ENCODE results near the gene ADAM12. TPM values are rescaled to one million over a fixed set of nuclear protein-coding genes. Genes with fewer than 3 reads are reported as not detected.

ADAM12 gene
- total RNA-seq, 4 donors from 2014 or later = 0.26 to 1.6 (median 0.47) TPM; not detected in 1

GRCh38 chr10:126017961-126018560, 370.2 kb downstream of the ADAM12 start:
- no peak overlapping the region for H3K4me3 ChIP-seq (ENCODE audit: low read depth, poor library complexity, severe bottlenecking)
- 88 to 90% methylated on average over 2 of the region's 2 CpGs for WGBS, 2 donors
- no peak for DNase-seq (ENCODE audit: low spot score in 2 of 2)
- intact Hi-C loops (cut with DNase I; ENCODE audit: low total_unique reads) = no loop called here
- no peak for TF ChIP-seq CTCF (IDR thresholded peaks at IDR 0.05)
- TF ChIP-seq POLR2A (IDR thresholded peaks at IDR 0.05) = no peak

- TF ChIP-seq CTCF (IDR thresholded peaks at IDR 0.05) (no peak), POLR2A (IDR thresholded peaks at IDR 0.05) (no peak)
- 97 to 98% methylated on average over 3 of the region's 3 CpGs for WGBS, 2 donors
- intact Hi-C loops (cut with DNase I; ENCODE audit: low total_unique reads) = no loop called here
- no peak overlapping the region for H3K4me3 ChIP-seq (ENCODE audit: low read depth, poor library complexity, severe bottlenecking)
- DNase-seq (ENCODE audit: low spot score in 2 of 2) = no peak
Observed at GRCh38 chr10:126016882-126017281, 371.4 kb downstream of the ADAM12 start.

DNA sequence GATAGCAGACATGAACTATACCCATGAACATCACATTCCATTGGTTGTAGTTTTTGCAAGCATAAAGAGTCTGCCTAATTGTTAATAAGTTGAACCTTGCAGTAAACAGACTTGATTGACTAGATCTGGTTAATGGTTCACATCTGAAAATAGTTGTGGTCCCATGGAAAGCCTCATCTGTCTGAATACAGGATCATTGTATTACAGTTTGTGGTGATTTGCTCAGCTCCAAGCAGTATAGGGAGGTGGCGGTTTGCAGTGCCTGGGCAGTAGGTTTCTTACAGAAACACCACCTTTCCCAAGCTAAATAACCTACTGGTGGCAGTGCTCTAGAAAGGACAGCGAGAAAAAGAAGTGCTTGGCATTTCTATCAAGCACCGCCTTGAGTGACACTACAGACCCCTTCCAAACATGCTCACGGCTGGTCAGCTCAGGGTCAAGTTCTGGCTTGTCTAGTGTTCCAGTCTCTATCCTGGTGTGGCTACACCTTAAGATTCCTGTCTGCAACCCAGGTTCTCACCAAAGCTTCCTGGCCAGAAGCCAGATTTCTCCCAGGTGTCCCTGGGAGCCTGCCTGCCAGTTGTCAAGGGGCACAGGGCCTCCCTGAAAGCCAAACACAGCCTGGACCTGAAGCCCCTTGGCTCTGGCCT, 372.0 kb downstream of the ADAM12 start:
- H3K4me3 ChIP-seq (ENCODE audit: low read depth, poor library complexity, severe bottlenecking) = no peak overlapping the region
- DNase-seq (ENCODE audit: low spot score in 2 of 2) = no peak
- WGBS, 2 donors = 87 to 95% methylated on average over 4 of the region's 4 CpGs
- intact Hi-C loops (cut with DNase I; ENCODE audit: low total_unique reads) = no loop called here
- TF ChIP-seq CTCF (IDR thresholded peaks at IDR 0.05) (no peak), POLR2A (IDR thresholded peaks at IDR 0.05) (no peak)

GRCh38 chr10:126015413-126015812, 372.9 kb downstream of the ADAM12 start:
- WGBS, 2 donors = 79 to 90% methylated on average over 3 of the region's 3 CpGs

DNA sequence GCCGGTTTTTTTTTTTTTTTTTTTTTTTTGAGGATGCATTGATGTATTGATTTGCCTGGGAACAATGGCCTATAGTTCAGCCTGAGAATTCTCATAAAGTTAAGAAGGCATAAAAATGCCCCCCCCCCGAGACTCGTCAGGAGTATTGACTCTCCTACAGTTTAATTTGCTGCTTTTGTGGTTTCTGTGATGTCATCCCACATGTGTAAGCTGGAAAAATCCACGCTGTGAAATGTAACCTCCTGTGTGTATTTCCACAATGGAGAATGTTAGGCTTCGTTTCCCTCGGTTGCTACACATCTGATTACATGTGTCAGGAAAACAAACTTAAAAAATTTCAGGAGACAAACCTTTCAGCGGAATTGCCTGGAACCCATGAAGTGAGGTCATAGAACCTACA, 374.0 kb downstream of the ADAM12 start:
- TF ChIP-seq POLR2A (IDR thresholded peaks at IDR 0.05) (no peak), CTCF (IDR thresholded peaks at IDR 0.05) (no peak)
- intact Hi-C loops (cut with DNase I; ENCODE audit: low total_unique reads) = no loop called here
- no peak overlapping the region for H3K4me3 ChIP-seq (ENCODE audit: low read depth, poor library complexity, severe bottlenecking)
- 79 to 82% methylated on average over 7 of the region's 7 CpGs for WGBS, 2 donors
- DNase-seq (ENCODE audit: low spot score in 2 of 2) = no peak

More at GRCh38 chr10:126015413-126015812, 372.9 kb downstream of the ADAM12 start:
- no peak for DNase-seq (ENCODE audit: low spot score in 2 of 2)
- TF ChIP-seq POLR2A (IDR thresholded peaks at IDR 0.05) (no peak), CTCF (IDR thresholded peaks at IDR 0.05) (no peak)
- H3K4me3 ChIP-seq (ENCODE audit: low read depth, poor library complexity, severe bottlenecking) = no peak overlapping the region
- intact Hi-C loops (cut with DNase I; ENCODE audit: low total_unique reads) = no loop called here
